ENCODE results near the gene CDKN2AIP. TPM values are rescaled to one million over a fixed set of nuclear protein-coding genes. Genes with fewer than 3 reads are reported as not detected.
A peak's percentile ranks its signal among the peaks of the same experiment; 100 is the strongest.

Gene CDKN2AIP
- total RNA-seq, 2 experiments from 2014 or later = 55.7 to 56.9 TPM

DNA sequence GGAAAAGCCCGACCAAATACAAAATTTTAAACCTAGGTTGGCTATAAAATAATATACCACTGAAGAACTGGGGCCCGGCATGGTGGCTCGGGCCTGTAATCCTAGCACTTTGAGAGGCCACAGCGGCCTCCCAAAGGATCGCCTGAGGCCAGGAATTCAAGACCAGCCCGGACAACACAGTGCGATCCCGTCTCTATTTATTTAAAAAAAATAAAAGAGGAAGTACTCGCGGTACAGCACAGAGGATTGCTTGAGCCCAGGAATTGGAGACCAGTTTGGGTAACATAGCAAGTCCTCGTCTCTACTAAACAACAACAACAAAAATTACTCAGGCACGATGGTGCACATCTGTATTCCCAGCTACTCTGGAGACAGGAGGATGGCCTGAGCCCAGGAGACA lies 44.8 kb upstream of the CDKN2AIP start:
- ChIA-PET CTCF (interaction anchor here (1.7 kb wide), 1 partner anchor 44 kb away, joined by 5 read pairs; no protein-coding TSS in a partner anchor), POLR2A (no interaction called here)
- Histone ChIP-seq H3K27ac (ENCODE audit: low read depth in 1 of 2, low read length in 2 of 2) (no peak overlapping the region), H3K27me3 (ENCODE audit: control insufficient read depth in 1 of 2, insufficient read depth in 2 of 2, low read length in 2 of 2) (no peaks in the 10 kb centered on the region), H3K36me3 (ENCODE audit: insufficient read depth, low read length) (no peaks in the 10 kb centered on the region), H3K9me3 (ENCODE audit: control insufficient read depth in 1 of 2, insufficient read depth in 1 of 2, low read length in 2 of 2) (no peaks in the 10 kb centered on the region), H3K4me1 (ENCODE audit: insufficient read depth, low read length) (peaks cover 18% of the 10 kb centered on the region), H3K4me3 (ENCODE audit: low read length) (no peak overlapping the region)
- H3K4me3 Mint-ChIP-seq = no peak overlapping the region
- TF ChIP-seq, protein P1, sequence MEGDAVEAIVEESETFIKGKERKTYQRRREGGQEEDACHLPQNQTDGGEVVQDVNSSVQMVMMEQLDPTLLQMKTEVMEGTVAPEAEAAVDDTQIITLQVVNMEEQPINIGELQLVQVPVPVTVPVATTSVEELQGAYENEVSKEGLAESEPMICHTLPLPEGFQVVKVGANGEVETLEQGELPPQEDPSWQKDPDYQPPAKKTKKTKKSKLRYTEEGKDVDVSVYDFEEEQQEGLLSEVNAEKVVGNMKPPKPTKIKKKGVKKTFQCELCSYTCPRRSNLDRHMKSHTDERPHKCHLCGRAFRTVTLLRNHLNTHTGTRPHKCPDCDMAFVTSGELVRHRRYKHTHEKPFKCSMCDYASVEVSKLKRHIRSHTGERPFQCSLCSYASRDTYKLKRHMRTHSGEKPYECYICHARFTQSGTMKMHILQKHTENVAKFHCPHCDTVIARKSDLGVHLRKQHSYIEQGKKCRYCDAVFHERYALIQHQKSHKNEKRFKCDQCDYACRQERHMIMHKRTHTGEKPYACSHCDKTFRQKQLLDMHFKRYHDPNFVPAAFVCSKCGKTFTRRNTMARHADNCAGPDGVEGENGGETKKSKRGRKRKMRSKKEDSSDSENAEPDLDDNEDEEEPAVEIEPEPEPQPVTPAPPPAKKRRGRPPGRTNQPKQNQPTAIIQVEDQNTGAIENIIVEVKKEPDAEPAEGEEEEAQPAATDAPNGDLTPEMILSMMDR (IDR thresholded peaks at IDR 0.05) = no peak
- DNase-seq = no peak
- H3K27ac Mint-ChIP-seq = no peak overlapping the region
- H3K36me3 Mint-ChIP-seq (ENCODE audit: low read depth) = no peaks in the 10 kb centered on the region
- no peak for ATAC-seq (ENCODE audit: poor library complexity)
- no peaks in the 10 kb centered on the region for H3K9me3 Mint-ChIP-seq
- H3K4me1 Mint-ChIP-seq (ENCODE audit: low read depth) = peaks cover 33% of the 10 kb centered on the region
- peaks cover 14% of the 10 kb centered on the region for H3K27me3 Mint-ChIP-seq
- intact Hi-C loops (cut with DNase I, micrococcal nuclease) = loop anchor here in 1 of 2 experiments (5.0 to 10.0 kb wide), 2 partner anchors 115 to 482 kb away; partner anchors contain the start of gene DCTD

DNA sequence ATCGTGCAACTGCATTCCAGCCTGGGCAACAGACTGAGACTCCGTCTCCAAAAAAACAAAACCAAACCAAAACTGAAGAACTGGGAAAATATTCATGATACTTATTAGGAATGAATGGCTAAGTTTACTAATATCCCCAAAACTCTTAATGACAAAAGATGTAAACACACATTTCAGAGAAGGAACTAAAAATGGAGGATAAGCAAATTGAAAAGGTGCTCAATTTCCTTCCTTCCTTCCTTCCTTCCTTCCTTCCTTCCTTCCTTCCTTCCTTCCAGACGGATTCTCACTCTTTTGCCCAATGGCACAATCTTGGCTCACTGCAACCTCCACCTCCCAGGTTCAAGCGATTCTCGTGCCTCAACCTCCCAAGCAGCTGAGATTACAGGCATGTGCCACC lies 44.4 kb upstream of the CDKN2AIP start:
- Histone ChIP-seq H3K4me1 (ENCODE audit: insufficient read depth, low read length) (peaks cover 18% of the 10 kb centered on the region), H3K27me3 (ENCODE audit: control insufficient read depth in 1 of 2, insufficient read depth in 2 of 2, low read length in 2 of 2) (no peaks in the 10 kb centered on the region), H3K9me3 (ENCODE audit: control insufficient read depth in 1 of 2, insufficient read depth in 1 of 2, low read length in 2 of 2) (no peaks in the 10 kb centered on the region), H3K4me3 (ENCODE audit: low read length) (no peak overlapping the region), H3K36me3 (ENCODE audit: insufficient read depth, low read length) (no peaks in the 10 kb centered on the region), H3K27ac (ENCODE audit: low read depth in 1 of 2, low read length in 2 of 2) (no peak overlapping the region)
- Mint-ChIP-seq H3K27ac (no peak overlapping the region), H3K27me3 (peaks cover 11% of the 10 kb centered on the region), H3K9me3 (no peaks in the 10 kb centered on the region), H3K4me3 (peak overlapping the region; percentile 47), H3K36me3 (ENCODE audit: low read depth) (no peaks in the 10 kb centered on the region), H3K4me1 (ENCODE audit: low read depth) (peaks cover 36% of the 10 kb centered on the region)
- ATAC-seq (ENCODE audit: poor library complexity) (no peak), DNase-seq (no peak)
- ChIA-PET CTCF (no interaction called here), POLR2A (no interaction called here)
- intact Hi-C loops (cut with DNase I, micrococcal nuclease) = no loop called here
- TF ChIP-seq, protein P1 (IDR thresholded peaks at IDR 0.05) = no peak

DNA sequence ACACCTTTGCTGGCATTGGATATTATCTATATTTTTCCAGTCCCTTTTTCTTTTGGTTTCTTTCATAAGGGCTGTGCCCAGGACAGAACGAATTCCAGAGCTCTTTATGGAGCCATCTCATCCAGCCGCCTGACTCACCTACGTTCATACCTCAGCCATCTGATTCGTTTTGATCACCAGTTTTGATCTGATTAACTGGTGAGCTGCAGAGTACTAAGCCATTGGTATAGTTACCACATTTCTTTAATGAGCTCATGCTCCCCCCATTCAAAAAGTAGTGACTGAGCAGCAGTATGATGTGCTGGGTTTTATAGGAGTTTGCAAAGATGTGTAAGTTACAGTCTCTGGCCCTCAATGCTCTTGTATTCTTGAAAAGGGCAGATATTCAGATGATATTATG lies 43.0 kb upstream of the CDKN2AIP start:
- peaks cover 32% of the 10 kb centered on the region for H3K4me1 Mint-ChIP-seq (ENCODE audit: low read depth)

More for the DNA sequence above, 43.0 kb upstream of the CDKN2AIP start:
- no peak for DNase-seq
- no peaks in the 10 kb centered on the region for H3K27me3 ChIP-seq (ENCODE audit: control insufficient read depth in 1 of 2, insufficient read depth in 2 of 2, low read length in 2 of 2)
- H3K27ac ChIP-seq (ENCODE audit: low read depth in 1 of 2, low read length in 2 of 2) = no peak overlapping the region
- H3K4me3 Mint-ChIP-seq = no peak overlapping the region
- ChIA-PET CTCF (no interaction called here), POLR2A (interaction anchor here (1.8 kb wide), 1 partner anchor 43 kb away, joined by 7 read pairs; the partner anchor contains the start of gene CDKN2AIP)
- no peak for ATAC-seq (ENCODE audit: poor library complexity)
- H3K9me3 ChIP-seq (ENCODE audit: control insufficient read depth in 1 of 2, insufficient read depth in 1 of 2, low read length in 2 of 2) = no peaks in the 10 kb centered on the region
- TF ChIP-seq, protein P1 (IDR thresholded peaks at IDR 0.05) = no peak
- no peak overlapping the region for H3K27ac Mint-ChIP-seq
- H3K36me3 ChIP-seq (ENCODE audit: insufficient read depth, low read length) = no peaks in the 10 kb centered on the region
- peaks cover 19% of the 10 kb centered on the region for H3K4me1 ChIP-seq (ENCODE audit: insufficient read depth, low read length)
- intact Hi-C loops (cut with DNase I, micrococcal nuclease) = no loop called here
- H3K27me3 Mint-ChIP-seq = peaks cover 11% of the 10 kb centered on the region
- no peaks in the 10 kb centered on the region for H3K9me3 Mint-ChIP-seq
- no peaks in the 10 kb centered on the region for H3K36me3 Mint-ChIP-seq (ENCODE audit: low read depth)
- no peak overlapping the region for H3K4me3 ChIP-seq (ENCODE audit: low read length)
